ENCODE results near the gene EPHB1.

Gene EPHB1

DNA sequence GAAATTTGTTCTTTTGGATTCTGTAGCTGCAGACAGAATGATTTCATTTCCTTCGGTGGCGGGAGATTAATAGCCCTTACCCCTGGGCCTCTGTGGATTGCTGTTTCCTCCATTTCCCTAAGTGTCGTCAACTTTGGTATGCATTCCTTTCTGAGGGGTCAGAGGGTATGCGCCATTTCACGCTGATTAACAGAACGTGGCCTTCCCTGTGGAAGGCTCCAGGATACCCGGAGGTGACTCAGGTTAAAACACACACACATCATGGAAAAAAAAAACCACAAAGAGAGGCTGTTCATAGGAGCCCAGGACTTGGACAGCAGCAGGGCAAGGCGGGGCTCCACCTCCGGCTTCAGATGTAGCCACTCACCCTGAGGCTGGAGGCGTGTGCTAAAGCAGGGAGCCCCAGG, 51.9 kb downstream of the EPHB1 start:
- no peak overlapping the region for H3K4me3 ChIP-seq (ENCODE audit: low read depth, low read length)

DNA sequence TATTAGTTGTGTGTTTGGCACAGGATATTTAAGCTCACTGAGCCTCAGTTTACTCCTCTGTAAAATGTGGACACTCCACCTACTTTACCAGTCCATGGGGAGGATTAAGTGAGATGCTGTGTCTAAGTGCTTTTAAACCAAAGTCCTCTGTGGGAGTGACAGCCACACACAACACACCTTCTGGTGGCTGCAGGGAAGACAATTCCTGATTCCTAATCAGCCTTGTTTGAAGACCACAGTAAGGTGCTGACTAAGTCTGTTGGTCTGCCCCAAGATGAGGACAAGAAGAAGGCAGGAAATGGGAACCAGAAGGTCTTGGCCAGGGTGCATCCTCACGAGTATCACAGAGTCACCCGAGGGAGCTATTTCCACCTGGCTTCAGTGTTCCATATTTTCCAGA, 52.3 kb downstream of the EPHB1 start:
- H3K4me3 ChIP-seq (ENCODE audit: low read depth, low read length): no peak overlapping the region

DNA sequence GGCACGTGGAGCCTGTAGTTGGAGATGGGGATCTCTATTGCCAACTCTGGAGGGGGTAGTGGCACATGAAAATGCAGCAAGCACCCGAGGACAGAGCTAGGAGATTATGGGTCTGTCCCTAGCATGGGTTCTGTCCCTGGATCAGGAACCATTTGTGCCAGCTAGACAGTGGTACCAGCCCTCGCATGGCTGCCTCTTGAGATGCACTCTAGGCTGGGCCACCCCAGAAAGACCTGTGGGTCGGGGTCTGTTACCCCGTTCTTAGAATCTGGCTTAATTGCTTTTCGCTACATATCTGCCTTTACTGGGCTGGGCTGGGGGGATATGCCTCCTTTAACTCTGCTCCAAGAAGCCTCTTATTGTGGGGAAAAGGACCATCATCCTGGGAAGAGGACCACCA, 54.5 kb downstream of the EPHB1 start:
- no peak overlapping the region for H3K4me3 ChIP-seq (ENCODE audit: low read depth, low read length)

DNA sequence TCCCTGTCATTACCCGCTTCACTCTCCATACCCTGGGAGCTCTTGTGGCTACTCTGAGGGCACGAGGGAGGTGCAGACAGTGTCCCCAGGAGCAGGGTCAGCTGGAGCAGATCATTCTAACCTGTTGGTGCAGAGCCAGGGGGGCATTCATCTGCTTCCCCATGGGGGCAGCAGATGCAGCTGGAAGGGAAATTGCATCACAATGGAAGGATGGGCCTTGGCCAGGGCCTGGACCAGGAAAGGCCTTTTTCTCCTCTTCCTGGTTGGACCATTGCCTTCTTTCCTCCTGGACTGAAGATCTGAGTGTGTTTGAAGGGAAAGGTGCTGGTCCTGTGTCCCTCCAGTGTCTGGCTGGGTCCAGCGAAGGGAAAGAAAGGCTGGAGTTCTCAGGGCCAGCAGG, 55.7 kb downstream of the EPHB1 start:
- no peak overlapping the region for H3K4me3 ChIP-seq (ENCODE audit: low read depth, low read length)

DNA sequence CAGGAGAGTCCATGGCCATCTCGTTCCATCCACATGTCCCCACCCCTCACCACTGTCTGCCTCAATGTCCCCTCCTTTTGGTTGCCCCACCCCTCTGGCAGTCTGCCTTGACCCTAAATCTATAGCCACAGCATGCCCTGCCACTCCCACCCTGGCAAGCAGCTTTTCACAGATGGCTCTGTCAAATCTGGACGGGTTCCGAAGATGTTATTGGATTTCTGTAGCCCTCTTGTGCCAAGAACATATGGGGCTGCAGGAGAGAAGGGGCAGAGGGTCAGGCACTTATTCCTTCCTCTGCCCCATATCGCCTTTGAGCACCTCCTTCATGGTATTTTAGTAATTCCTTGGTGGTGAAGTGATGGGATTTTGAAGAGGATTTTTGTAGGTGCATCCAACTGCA, 57.1 kb downstream of the EPHB1 start:
- H3K4me3 ChIP-seq (ENCODE audit: low read depth, low read length): no peak overlapping the region

DNA sequence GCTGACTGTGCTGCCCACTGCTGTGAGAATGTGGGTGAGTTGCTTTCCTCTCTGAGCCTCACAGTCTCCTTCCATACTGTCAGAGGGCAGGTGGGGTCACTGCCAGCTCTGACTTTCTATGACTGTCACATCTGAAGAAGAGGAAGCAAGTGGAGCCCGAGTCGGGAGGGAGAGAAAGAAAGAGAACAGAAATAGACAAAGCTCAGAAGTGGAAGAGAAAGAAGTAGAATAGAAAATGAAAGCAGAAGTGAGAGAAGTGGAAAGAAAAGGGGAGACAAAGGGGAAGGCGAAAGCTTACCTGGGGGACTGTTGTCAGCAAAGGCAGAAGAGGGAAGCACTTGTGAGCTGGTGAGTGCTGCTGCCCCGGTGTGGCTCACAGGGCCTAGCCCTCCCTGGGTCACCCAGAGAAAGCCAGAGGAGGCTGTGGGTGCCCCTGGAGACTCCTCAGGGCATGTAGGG, 57.9 kb downstream of the EPHB1 start:
- H3K4me3 ChIP-seq (ENCODE audit: low read depth, low read length): no peak overlapping the region

DNA sequence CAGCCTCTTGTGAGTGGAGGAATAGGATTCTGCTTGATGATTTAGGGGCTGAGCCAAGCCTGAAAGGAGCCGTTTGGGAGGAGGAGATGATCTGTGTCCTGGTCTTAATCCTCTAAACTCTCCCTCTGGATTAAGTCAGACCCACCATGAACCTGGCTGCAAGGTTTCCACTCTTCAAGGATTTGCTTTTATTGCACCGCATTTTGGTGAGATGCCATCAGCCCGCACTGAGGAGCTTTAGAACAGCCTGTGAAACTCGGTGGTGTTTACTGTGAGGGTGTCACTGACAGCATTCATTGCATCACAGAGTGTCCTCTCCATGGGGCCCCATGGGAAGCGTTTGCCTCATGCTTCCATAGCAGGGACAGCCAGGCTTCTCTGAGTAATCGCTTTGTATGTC, 59.2 kb downstream of the EPHB1 start:
- H3K4me3 ChIP-seq (ENCODE audit: low read depth, low read length): no peak overlapping the region

DNA sequence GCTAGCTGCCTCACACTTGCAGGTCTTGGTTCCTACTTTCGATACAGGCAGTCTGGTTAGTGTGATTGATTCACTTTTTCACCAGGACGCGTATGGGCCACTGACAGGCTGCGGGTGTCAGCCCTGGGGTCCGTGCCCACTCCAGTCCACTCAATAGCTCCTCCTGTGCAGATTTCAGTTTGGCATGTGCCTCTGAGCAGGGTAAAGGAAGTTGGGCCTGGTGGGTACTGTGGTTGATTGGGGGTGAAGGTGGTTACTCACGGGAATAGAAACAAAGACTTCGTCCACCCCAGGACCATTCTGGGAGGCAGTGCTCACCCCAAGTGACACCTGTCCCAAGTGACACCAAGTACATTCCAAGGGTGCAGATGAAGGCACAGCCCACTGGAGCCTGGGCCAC, 62.3 kb downstream of the EPHB1 start:
- H3K4me3 ChIP-seq (ENCODE audit: low read depth, low read length): no peak overlapping the region

DNA sequence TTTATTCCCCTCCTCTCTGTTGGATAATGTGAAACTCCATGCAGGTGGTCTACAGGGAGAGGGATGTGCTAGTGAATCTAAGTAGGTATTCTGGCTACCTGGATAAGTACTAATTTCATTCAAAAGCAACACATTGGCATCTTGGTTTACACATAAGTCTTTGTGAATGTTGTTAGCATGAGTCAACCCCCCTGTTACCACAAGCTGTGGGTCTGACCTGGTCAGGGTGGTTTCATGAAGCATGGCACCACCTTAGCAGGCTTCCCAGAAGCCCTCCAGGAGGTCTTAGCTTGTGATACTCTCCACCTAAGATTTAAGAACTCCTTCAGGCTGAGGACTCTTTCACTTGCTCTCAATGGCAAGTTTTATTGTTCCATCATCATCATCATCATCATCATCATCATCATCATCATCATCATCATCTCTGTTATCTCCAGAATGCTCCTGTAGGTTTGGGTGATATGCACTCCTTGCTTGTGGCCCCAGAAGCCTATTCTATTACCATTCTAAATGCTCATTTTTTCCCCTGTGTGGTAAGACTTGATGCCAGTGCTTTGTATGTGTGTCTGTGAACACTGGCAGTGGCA, 62.8 kb downstream of the EPHB1 start:
- H3K4me3 ChIP-seq (ENCODE audit: low read depth, low read length): no peak overlapping the region

DNA sequence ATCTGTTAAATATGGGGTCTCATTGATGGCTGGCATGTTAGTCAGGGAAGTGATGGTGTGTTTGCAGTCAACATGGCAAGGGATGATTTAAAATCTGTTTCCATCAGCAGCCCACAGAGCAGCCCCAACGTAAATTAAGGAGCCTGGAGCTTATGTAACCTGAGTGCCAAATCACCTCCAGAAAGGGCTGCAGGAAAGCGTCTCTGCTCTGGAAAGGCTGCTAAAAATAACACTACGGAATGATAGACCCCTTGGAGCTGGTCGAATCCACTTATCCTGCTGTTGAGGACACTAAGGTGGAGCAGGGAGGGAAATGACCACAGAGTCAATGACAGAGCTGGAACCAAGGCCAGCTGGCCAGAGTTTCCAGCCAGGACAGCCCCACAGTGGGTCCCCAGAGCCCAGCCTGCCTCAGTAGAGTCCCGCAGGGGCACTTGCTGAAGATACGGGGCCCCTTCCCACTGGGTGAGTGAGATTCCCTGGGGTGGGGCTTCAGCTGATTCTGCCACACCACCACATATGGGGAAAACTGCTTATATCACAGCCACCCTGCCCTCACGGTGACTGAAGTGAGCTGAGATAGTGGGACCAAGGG, 63.5 kb downstream of the EPHB1 start:
- no peak overlapping the region for H3K4me3 ChIP-seq (ENCODE audit: low read depth, low read length)

DNA sequence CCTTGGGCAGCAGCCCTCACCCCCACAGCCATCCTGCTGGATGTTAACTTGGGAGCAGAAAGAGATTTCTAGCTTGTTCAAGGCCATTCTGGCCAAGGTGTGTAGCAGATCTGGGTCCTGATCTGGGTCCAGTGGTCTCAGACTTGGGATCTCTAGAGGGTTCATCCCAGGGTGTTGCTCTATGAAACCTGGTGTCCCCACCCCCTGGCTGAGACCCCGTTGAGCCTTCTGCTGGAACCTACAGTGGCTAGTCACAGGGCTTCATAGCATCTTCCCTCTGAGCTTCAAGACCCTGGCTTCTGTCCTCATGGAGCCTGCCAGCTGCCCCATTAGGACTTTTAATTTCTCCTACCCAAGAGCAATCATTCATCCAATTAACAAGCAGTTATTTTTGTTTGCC, 64.3 kb downstream of the EPHB1 start:
- no peak overlapping the region for H3K4me3 ChIP-seq (ENCODE audit: low read depth, low read length)

DNA sequence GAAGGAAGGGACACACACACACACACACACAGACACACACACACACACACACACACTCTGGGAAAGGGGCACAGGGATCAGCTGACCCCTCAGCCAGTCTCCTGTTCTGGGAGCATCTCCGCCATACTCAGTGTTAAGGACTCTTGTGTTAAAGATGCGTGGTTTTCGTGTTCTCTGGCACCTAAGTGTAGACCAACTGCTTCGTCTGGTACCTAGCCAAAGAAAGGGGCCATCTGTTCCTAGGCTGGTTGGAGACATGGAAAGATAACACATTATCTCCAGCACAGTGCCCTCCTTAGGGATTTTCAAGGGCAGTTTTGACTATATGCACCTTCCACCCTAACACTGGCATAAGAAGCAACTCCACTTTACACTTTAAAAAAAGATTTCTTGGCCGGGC, 65.1 kb downstream of the EPHB1 start:
- H3K4me3 ChIP-seq (ENCODE audit: low read depth, low read length): no peak overlapping the region

DNA sequence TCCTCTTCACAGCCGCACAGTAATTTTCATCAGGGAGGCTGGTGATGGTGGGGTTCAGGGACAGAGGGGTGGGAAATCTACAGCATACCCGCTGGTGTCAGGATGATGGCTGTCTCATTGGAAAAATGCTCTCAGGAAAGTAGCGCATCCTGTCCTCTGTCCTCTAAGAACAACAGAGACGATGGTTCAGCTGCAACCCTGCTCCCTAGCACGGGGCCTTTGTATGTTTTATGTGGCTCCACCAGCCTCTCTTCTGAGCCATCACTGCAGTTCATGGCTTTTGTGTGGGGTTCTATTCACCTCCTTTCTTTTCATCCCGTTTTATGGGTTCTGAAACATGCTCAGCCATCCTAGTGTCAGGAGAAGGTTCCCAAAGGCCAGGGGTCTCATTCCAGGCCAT, 68.9 kb downstream of the EPHB1 start:
- no peak overlapping the region for H3K4me3 ChIP-seq (ENCODE audit: low read depth, low read length)

DNA sequence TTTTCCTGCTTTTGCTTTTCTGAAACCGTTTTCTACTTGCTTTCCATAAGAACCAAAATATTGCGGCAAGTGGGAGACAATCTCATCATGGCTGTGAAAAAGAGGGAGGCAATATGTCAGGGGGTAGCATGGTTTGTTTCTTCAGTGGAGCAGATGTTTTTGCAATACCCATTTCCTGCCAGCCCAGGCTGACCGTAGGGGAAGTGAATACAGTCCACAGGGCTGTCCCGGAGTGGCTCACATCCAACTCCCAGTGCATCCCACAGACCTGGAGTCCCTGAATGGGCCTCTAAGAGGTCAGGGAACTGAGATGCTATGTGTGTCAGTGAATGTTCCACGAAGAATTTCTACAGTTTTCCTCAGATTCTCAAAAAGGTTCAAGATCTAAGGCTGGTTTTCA, 69.6 kb downstream of the EPHB1 start:
- no peak overlapping the region for H3K4me3 ChIP-seq (ENCODE audit: low read depth, low read length)

DNA sequence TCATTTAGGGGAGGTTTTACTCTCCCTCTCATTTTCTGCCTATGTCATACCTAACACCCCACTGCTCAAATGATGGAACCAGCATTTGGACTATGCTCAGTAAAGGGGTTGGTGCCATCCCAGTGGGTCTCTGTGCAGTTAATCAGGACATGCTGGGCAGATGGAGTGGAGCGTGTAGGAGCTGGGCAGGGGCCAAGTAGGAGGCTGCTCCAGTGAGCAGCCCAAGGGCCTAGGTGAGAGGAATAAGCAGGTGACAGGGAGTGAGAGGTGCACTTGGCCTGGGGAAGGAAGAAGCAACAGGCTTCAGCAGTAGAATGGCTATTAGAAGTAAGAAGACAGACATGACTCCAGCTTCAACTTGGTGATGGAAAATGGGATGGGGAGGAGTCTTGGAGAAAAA, 72.2 kb downstream of the EPHB1 start:
- H3K4me3 ChIP-seq (ENCODE audit: low read depth, low read length): no peak overlapping the region

DNA sequence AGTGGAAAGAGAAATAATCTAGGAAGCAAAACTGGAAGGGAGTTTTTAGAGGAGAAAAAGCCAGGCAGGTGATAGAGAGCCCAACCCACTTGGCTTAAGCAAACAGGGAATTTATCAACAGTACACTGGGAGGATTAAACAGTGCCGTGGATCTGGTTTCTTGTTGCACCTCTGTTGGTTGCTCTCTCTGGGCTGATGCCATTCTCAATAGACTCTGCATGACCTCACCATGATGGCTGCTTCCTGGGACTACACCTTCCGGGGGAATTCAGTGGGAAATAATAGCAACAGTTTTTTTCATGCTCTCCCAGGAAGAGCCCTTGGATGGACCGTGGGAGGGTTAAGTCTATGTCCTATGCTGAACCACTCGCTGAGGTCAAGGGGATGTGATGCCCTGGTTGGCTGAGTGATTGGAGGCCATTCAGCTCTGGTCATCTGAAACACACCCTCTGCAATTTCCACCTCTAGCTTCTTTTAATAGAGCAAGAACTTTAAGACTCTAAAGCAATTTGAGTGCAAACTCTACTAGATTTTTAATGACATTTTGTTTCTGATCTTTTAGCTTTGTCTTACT, 74.2 kb downstream of the EPHB1 start:
- H3K4me3 ChIP-seq (ENCODE audit: low read depth, low read length): no peak overlapping the region

DNA sequence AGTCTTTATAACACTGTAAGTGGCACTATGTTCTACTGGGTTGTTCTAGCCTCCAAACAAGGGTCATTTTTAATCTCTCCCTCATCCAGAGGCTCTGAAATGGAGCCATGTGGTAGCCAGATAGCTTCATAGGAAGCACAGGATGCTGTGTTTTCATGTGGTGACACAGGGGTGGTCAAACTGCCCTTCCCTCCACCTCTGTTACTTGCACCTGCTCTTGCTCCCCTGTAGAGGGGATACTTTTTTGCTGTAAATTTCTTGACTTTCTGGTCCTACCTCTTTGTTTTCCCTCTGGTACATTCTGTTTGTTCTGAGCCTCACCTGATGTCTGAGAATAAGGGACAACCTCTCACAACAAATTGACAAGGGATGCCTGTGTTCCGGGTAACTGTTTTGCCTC, 76.8 kb downstream of the EPHB1 start:
- H3K4me3 ChIP-seq (ENCODE audit: low read depth, low read length): no peak overlapping the region

DNA sequence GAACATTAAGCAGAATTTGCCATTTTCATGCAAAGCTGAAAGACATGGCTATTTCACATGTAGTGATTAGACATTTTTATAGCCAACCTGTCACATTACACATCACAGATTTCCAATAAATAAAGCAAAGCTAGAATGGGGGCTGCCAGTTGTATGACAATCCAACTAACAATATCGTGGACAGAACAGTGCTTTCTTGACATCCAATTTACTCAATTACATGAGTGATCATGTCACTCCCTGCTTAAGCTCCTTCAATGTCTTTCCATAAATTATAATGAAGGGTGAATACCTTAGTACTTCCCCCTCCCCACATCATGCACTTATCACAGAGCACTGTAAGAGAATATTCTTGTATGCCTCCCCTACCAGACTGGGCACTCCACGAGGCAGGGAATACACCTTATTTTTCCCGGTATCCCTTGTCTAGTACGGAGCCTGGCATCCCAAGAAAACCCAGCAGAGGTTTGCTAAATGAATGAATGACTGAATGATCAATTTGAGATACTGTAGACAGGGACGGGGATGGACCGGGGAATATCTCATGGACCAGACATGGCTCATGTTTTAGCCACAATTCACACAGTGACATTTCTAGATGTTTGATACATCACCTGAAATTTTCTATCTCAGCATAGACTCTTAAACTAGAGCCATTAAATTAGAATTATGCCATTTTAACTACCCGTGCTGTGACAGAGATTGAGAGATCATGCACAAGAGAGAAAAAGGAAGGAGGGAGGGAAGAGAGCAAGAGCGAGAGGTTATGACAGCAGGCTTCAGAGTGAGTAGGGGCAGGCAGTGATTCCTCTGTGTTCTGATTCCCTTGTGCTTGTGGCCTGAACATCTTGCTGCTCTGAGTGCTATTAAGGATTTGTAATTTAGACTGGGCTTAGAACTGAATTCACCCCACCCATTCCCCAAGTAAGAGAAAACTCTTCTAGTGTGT, 77.7 kb downstream of the EPHB1 start:
- no peak overlapping the region for H3K4me3 ChIP-seq (ENCODE audit: low read depth, low read length)

DNA sequence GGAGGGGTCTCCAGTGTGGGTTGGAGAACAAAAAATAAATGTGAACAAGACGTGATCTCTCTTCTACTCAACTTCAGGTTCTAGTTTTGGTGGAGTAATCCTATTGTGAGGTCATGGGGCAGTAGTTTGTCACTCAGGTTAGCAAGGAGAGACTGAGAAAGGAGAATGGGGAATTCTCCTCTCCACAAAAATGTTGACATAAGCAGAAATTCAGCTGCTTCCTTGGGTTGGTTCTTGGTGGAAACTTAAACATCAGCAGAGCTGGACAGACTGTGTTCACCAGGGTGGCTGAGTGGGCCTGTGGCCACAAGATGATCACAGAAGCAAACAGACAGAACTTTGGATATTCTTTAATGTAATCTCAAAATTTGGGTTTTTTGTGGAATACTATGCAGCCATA, 78.7 kb downstream of the EPHB1 start:
- no peak overlapping the region for H3K4me3 ChIP-seq (ENCODE audit: low read depth, low read length)

DNA sequence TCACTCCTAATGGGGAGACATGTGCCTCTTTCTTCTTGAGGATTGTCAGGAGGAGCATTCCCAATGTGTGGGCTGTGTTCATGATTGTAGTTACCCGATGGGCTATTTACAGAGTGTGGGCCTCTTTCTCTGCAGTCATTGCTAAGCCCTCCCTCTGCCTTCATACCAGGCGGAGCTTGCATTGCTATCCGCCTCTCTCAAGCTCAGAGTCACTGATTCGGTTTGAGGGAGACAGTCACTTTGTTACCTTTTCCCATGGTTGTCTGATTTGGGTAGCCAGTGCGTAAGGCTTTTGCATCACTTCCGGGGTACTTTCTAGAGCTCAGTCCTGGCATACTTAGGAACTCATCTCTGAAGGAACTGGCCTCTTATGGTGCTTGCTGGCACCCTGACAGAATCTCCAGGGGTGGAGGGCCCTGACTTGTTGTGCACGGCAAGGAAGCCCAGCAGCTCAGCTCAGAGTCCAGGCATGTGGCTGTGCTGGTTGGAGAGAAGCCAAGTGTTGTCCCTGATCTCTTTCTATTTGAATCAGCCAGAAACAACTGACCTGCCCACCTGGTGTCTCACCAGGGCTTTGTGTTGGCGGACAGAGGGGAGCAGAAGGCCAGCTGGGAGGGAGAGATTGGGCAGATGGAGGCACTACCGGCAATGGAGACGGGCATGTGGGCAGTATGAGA, 79.8 kb downstream of the EPHB1 start:
- no peak overlapping the region for H3K4me3 ChIP-seq (ENCODE audit: low read depth, low read length)

DNA sequence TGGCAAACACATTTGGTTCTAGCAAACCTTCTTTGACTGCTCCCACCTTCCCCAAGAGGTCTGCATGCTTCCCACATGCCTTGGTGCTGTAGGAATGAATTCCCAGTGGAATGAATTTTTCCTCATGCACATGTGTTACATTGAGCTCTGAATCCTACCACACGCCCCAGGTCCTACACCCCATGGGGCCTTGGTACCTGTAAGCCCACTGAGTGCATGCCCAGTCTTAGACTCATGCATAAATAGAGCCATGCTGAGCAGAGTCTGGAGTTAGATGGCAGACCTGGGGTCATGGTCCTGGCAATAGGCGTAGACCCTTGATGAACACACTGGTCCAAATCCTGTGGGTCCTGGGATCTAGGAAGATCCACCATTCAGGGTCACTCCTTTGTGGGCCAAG, 81.8 kb downstream of the EPHB1 start:
- no peak overlapping the region for H3K4me3 ChIP-seq (ENCODE audit: low read depth, low read length)
